Measurements from ENCODE around the gene SRSF8. TPM values are rescaled to one million over a fixed set of nuclear protein-coding genes. Genes with fewer than 3 reads are reported as not detected.

Gene SRSF8
- total and polyA plus RNA-seq, 2 donors (not counting 3 experiments of a cell fraction or from before 2014, with no cell fraction given): 21.9 to 31.3 TPM

DNA sequence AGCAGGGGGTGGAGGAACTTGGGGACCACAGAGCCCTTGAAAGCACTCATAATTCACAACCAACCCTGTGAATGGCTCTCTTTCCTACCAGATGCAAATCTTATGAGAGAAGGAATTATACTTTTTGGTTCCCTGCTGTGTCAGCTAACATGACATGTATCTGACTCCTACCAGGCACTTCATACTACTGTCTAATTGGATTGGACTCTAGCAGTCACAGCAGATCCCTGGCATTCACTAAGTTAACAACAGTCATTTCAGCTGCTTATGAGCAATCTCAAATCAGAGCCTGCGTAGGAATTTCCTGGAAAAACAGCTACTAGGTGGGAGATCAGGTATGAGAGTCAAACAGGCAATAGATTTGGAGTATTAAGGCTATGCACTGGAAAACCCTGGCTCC lies 11.8 kb downstream of the SRSF8 start:
- dilution Hi-C loops (cut with MboI; ENCODE audit: extremely low pct_ligation_motif_present, low sequenced_read_pairs): no loop called here

More for the DNA sequence above, 11.8 kb downstream of the SRSF8 start:
- FAIRE-seq (no peak), DNase-seq (ENCODE audit: low read depth, low spot score) (no peak)
- intact Hi-C loops (cut with micrococcal nuclease): no loop called here
- H3K79me2 ChIP-seq (ENCODE audit: control insufficient read depth, insufficient read depth, low read length): no peaks in the 10 kb centered on the region
- H2AFZ ChIP-seq (ENCODE audit: low read depth, low read length): no peak overlapping the region
- no peaks in the 10 kb centered on the region for H3K9me1 ChIP-seq (replicated peaks; ENCODE audit: control insufficient read depth, extremely low read depth, insufficient read depth, low read length)
- no TSS peak for BruUV-seq (replicated peaks)
- no peak overlapping the region for H3K9ac ChIP-seq (replicated peaks; ENCODE audit: extremely low read depth, insufficient read depth, low read length)
- TF ChIP-seq GATA2 (IDR thresholded peaks at IDR 0.05; ENCODE audit: insufficient read depth, insufficient read length, low read depth, low read length) (no peak), JUN (IDR thresholded peaks at IDR 0.05; ENCODE audit: borderline replicate concordance, insufficient read depth, insufficient read length, low read depth) (no peak), POLR2AphosphoS5 (IDR thresholded peaks at IDR 0.05; ENCODE audit: insufficient read depth, low read depth, low read length) (no peak), FOS (IDR thresholded peaks at IDR 0.05; ENCODE audit: borderline replicate concordance, insufficient read depth, low read length) (no peak), EZH2 (IDR thresholded peaks at IDR 0.05; ENCODE audit: borderline replicate concordance, low read depth, low read length, severe bottlenecking) (no peak), POLR2A (IDR thresholded peaks at IDR 0.05; ENCODE audit: low read depth, low read length) (no peak), MYC (IDR thresholded peaks at IDR 0.05; ENCODE audit: low read depth, low read length) (no peak)
- TF ChIP-seq, protein P1, sequence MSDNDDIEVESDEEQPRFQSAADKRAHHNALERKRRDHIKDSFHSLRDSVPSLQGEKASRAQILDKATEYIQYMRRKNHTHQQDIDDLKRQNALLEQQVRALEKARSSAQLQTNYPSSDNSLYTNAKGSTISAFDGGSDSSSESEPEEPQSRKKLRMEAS (IDR thresholded peaks at IDR 0.05; ENCODE audit: insufficient read depth, insufficient read length): no peak
- TF ChIP-seq, protein P2, sequence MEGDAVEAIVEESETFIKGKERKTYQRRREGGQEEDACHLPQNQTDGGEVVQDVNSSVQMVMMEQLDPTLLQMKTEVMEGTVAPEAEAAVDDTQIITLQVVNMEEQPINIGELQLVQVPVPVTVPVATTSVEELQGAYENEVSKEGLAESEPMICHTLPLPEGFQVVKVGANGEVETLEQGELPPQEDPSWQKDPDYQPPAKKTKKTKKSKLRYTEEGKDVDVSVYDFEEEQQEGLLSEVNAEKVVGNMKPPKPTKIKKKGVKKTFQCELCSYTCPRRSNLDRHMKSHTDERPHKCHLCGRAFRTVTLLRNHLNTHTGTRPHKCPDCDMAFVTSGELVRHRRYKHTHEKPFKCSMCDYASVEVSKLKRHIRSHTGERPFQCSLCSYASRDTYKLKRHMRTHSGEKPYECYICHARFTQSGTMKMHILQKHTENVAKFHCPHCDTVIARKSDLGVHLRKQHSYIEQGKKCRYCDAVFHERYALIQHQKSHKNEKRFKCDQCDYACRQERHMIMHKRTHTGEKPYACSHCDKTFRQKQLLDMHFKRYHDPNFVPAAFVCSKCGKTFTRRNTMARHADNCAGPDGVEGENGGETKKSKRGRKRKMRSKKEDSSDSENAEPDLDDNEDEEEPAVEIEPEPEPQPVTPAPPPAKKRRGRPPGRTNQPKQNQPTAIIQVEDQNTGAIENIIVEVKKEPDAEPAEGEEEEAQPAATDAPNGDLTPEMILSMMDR (IDR thresholded peaks at IDR 0.05; ENCODE audit: extremely low read depth in 1 of 2, insufficient read depth in 1 of 2, low read depth in 1 of 2, low read length in 2 of 2): no peak
- H3K9me3 ChIP-seq (replicated peaks; ENCODE audit: control insufficient read depth, insufficient read depth, low read length): no peaks in the 10 kb centered on the region
- no peak overlapping the region for H3K4me2 ChIP-seq (ENCODE audit: insufficient read depth, low read length)
- ChIA-PET CTCF (interaction anchor here (1.0 to 1.5 kb wide), 2 partner anchors 10 to 11 kb away, joined by 3 to 4 read pairs; partner anchors contain the start of gene SRSF8), POLR2A (no interaction called here)
- H3K27ac ChIP-seq (ENCODE audit: insufficient read depth, low read depth, low read length): no peak overlapping the region
- H3K4me3 ChIP-seq (replicated peaks in 1 of 3; ENCODE audit: insufficient read depth in 1 of 3, low read depth in 1 of 3, low read length in 3 of 3): no peak overlapping the region
- H3K36me3 ChIP-seq (ENCODE audit: control insufficient read depth in 2 of 2, extremely low read depth in 1 of 2, insufficient read depth in 2 of 2, low read length in 2 of 2): no peaks in the 10 kb centered on the region
- no peaks in the 10 kb centered on the region for H3K27me3 ChIP-seq (ENCODE audit: control insufficient read depth in 2 of 2, insufficient read depth in 2 of 2, low read length in 2 of 2)
- H4K20me1 ChIP-seq (replicated peaks; ENCODE audit: control insufficient read depth, extremely low read depth, insufficient read depth, low read length): no peaks in the 10 kb centered on the region
- peaks cover 18% of the 10 kb centered on the region for H3K4me1 ChIP-seq (ENCODE audit: control insufficient read depth, extremely low read depth, insufficient read depth, low read length)
